Measurements from ENCODE around the gene LRPAP1.
A peak's percentile ranks its signal among the peaks of the same experiment; 100 is the strongest.

Gene LRPAP1

GRCh38 chr4:3485886-3486540, 46.2 kb downstream of the LRPAP1 start:
- no peak for DNase-seq (ENCODE audit: low read depth, low spot score)

- DNase-seq (ENCODE audit: low read depth, low spot score), result no peak
Measured at GRCh38 chr4:3485011-3485791, 47.0 kb downstream of the LRPAP1 start.

- peak; percentile 54 for DNase-seq (ENCODE audit: low read depth, low spot score)
Measured at GRCh38 chr4:3484057-3484973, 47.9 kb downstream of the LRPAP1 start.

- peak; percentile 80 for DNase-seq (ENCODE audit: low read depth, low spot score)
Measured at GRCh38 chr4:3483471-3483921, 48.7 kb downstream of the LRPAP1 start.

GRCh38 chr4:3482707-3483106, 49.5 kb downstream of the LRPAP1 start:
- DNase-seq (ENCODE audit: low read depth, low spot score), result no peak

GRCh38 chr4:3481783-3482393, 50.3 kb downstream of the LRPAP1 start:
- DNase-seq (ENCODE audit: low read depth, low spot score), result no peak

- no peak for DNase-seq (ENCODE audit: low read depth, low spot score)
Measured at GRCh38 chr4:3481113-3481531, 51.1 kb downstream of the LRPAP1 start.

GRCh38 chr4:3480528-3481112, 51.6 kb downstream of the LRPAP1 start:
- peak; percentile 92 for DNase-seq (ENCODE audit: low read depth, low spot score)

- no peak for DNase-seq (ENCODE audit: low read depth, low spot score)
Measured at GRCh38 chr4:3479358-3480101, 52.7 kb downstream of the LRPAP1 start.

- DNase-seq (ENCODE audit: low read depth, low spot score), result no peak
Measured at GRCh38 chr4:3478446-3479357, 53.5 kb downstream of the LRPAP1 start.

GRCh38 chr4:3477750-3478430, 54.3 kb downstream of the LRPAP1 start:
- DNase-seq (ENCODE audit: low read depth, low spot score), result peak; percentile 57

- DNase-seq (ENCODE audit: low read depth, low spot score), result no peak
Measured at GRCh38 chr4:3476936-3477749, 55.1 kb downstream of the LRPAP1 start.

- no peak for DNase-seq (ENCODE audit: low read depth, low spot score)
Measured at GRCh38 chr4:3476341-3476747, 55.9 kb downstream of the LRPAP1 start.

GRCh38 chr4:3475713-3476260, 56.4 kb downstream of the LRPAP1 start:
- DNase-seq (ENCODE audit: low read depth, low spot score), result no peak

GRCh38 chr4:3475041-3475712, 57.0 kb downstream of the LRPAP1 start:
- no peak for DNase-seq (ENCODE audit: low read depth, low spot score)

GRCh38 chr4:3473996-3474765, 58.0 kb downstream of the LRPAP1 start:
- DNase-seq (ENCODE audit: low read depth, low spot score), result no peak
